ENCODE results near the gene HEATR3. TPM values are rescaled to one million over a fixed set of nuclear protein-coding genes. Genes with fewer than 3 reads are reported as not detected.
A peak's percentile ranks its signal among the peaks of the same experiment; 100 is the strongest.

The HEATR3 gene
- total RNA-seq, 4 donors from 2014 or later = 13.7 to 31.2 (median 16.4) TPM

GRCh38 chr16:50099957-50100648, 34.3 kb downstream of the HEATR3 start:
- Histone ChIP-seq H3K27me3 (no peaks in the 10 kb centered on the region), H3K36me3 (peaks cover 11 to 89% (median 15%) of the 10 kb centered on the region in 3 donors), H3K27ac (peak overlapping the region in 3 of 4 donors; percentile 6 to 58 (median 31)), H3K4me1 (peaks cover 3 to 20% (median 4%) of the 10 kb centered on the region in 3 donors), H3K4me3 (no peak overlapping the region), H3K9me3 (no peaks in the 10 kb centered on the region)
- DNase-seq = no peak
- intact Hi-C loops (cut with DNase I) = no loop called here
- TF ChIP-seq POLR2A (IDR thresholded peaks at IDR 0.05) (no peak), CTCF (IDR thresholded peaks at IDR 0.05) (no peak)
- WGBS, 2 donors = 42 to 47% methylated on average over 6 of the region's 6 CpGs

GRCh38 chr16:50102051-50102746, 36.4 kb downstream of the HEATR3 start:
- Histone ChIP-seq H3K27ac (no peak overlapping the region), H3K4me1 (peaks cover 3 to 20% (median 4%) of the 10 kb centered on the region in 3 donors), H3K36me3 (peaks cover 11 to 92% (median 15%) of the 10 kb centered on the region in 3 donors), H3K27me3 (no peaks in the 10 kb centered on the region), H3K4me3 (no peak overlapping the region), H3K9me3 (no peaks in the 10 kb centered on the region)
- intact Hi-C loops (cut with DNase I) = no loop called here
- TF ChIP-seq CTCF (IDR thresholded peaks at IDR 0.05) = no peak
- TF ChIP-seq POLR2A (IDR thresholded peaks at IDR 0.05) = no peak
- WGBS, 2 donors = 67 to 87% methylated on average over 6 of the region's 6 CpGs
- no peak for DNase-seq

- peaks cover 11 to 87% (median 15%) of the 10 kb centered on the region in 3 donors for H3K36me3 ChIP-seq
- H3K4me3 ChIP-seq = no peak overlapping the region
- intact Hi-C loops (cut with DNase I) = no loop called here
- H3K4me1 ChIP-seq = peaks cover 3 to 20% (median 4%) of the 10 kb centered on the region in 3 donors
- TF ChIP-seq POLR2A (IDR thresholded peaks at IDR 0.05) (no peak), CTCF (IDR thresholded peaks at IDR 0.05) (no peak)
- H3K27me3 ChIP-seq = no peaks in the 10 kb centered on the region
- WGBS, 2 donors = 83 to 90% methylated on average over 5 of the region's 5 CpGs
- DNase-seq = no peak
- H3K9me3 ChIP-seq = no peaks in the 10 kb centered on the region
- no peak overlapping the region for H3K27ac ChIP-seq
Measured at GRCh38 chr16:50103764-50104163, 38.0 kb downstream of the HEATR3 start.

GRCh38 chr16:50114357-50115129, 48.8 kb downstream of the HEATR3 start:
- Histone ChIP-seq H3K9me3 (no peaks in the 10 kb centered on the region), H3K27me3 (no peaks in the 10 kb centered on the region), H3K4me1 (no peaks in the 10 kb centered on the region), H3K27ac (no peak overlapping the region), H3K36me3 (no peaks in the 10 kb centered on the region), H3K4me3 (no peak overlapping the region)
- intact Hi-C loops (cut with DNase I) = no loop called here
- WGBS, 2 donors = 65 to 69% methylated on average over 8 of the region's 8 CpGs
- no peak for DNase-seq
- no peak for TF ChIP-seq CTCF (IDR thresholded peaks at IDR 0.05)
- TF ChIP-seq POLR2A (IDR thresholded peaks at IDR 0.05) = no peak

GRCh38 chr16:50120711-50121110, 54.9 kb downstream of the HEATR3 start:
- no peaks in the 10 kb centered on the region for H3K9me3 ChIP-seq
- DNase-seq = no peak
- TF ChIP-seq POLR2A (IDR thresholded peaks at IDR 0.05) (no peak), CTCF (IDR thresholded peaks at IDR 0.05) (no peak)
- no peak overlapping the region for H3K27ac ChIP-seq
- H3K4me3 ChIP-seq = no peak overlapping the region
- intact Hi-C loops (cut with DNase I) = no loop called here
- H3K27me3 ChIP-seq = no peaks in the 10 kb centered on the region
- H3K36me3 ChIP-seq = no peaks in the 10 kb centered on the region
- H3K4me1 ChIP-seq = no peaks in the 10 kb centered on the region

Measured in esophagus squamous epithelium (tissue), 5 donors.